GM19328 (cell line): ENCODE results near the gene HEXIM1.

Source experiments
- ATAC-seq: cut with Tn5 transposase; IDR thresholded peaks from one replicate; pipeline ENCODE4 v1.9.1; 2021; ENCODE audit warnings: mild to moderate bottlenecking, moderate library complexity; ENCODE audit not compliant: unreplicated experiment

Gene HEXIM1

DNA sequence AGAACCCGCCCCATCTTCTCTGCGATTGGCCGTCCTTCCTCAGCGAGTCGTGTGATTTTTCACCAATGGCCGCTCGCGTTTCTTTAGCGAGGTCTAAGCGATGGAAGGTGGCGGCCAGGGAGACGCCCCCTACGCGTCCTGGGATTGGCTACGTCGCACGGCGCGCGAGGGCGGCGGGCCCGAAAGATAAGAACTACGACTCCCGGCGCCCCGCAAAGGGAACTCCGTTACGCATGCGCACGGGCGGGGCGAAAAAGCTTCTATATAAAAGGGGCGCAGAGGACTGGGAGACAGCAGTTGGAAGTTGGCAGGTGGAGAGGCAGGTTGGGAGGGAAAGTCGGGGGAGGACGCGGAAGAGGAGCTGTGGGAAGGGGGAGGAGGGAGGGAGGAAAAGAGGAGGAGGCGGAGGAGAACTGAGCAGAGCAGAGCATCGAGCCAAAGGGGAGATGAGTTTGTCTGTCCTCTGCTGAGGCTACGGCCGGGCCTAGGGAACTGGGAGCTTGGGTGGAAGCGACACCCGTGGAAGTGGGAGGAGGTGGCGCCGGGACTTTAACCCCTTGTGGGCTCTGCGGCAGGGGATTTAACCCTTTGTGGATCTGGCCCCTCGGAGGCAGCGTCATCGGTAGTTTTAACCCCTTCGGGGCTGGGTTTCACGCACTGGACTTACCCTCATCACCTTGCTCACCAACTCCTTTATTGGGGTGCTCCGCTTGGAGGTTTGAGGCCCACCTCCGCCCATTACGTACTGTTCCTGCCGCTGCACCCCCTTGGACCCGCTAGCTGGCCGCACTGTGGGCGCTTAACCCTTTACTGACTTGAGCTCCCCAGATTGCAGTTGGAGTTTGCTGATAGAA, at the start of gene HEXIM1:
Gene HEXIM1, plus strand, starts transcription at position 293 of the 854 bp plus-strand sequence. CDS start 716 bp downstream, outside the sequence.
- ATAC-seq, result peak; percentile 70

DNA sequence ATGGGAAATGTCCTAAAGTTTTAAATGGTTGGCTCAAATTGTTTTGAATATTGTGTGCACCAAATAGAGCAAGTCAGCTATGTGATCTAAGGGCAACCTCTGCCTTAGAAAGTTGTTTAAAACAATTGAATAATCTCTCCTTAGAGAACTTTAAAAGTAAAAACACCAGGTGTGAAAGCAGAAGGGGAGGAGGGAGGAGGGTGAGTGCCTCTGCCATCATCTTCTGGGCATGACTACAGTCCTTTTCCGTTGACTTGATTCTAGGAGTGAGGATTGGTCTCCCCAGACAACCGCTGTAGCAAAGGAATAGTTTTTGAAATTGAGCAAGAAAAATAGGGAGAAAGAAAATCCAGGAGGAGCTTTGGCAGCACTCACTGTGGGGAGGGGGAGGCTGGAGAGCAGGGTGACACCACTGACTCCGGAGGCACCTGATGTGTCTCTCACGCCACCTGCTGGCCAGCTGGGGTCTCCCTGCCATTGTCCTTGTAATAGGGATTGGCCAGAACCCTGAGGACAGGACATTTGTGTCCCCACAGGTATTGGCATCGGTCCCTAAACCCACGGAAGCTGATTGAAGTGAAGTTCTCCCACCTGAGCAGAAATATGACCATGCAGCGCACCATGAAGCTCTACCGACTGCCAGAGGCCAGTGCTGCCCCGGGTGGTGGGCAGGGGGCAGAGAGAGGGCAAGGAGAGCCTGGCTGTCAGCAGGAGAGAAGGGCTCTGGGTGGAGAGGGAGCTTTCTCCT, 49.2 kb upstream of the HEXIM1 start:
- ATAC-seq, result no peak

DNA sequence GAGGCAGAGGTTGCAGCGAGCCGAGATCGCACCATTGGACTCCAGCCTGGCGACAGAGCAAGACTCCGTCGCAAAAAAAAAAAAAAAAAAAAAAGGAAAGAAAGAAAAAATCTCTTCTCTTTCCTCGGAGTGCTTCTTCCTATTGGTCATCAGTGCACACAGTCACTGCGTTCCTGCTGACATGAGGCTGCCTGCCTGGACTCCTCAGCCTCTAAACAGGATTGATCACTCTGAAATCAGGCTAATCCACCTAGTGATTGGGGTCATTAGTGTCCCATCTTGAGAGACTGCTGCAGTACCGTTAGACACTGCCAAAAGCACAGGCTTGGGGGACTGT, 46.8 kb upstream of the HEXIM1 start:
- ATAC-seq, result no peak

- ATAC-seq, result no peak
Observed at GRCh38 chr17:45101883-45102811, 46.1 kb upstream of the HEXIM1 start.

GRCh38 chr17:45102856-45103255, 45.4 kb upstream of the HEXIM1 start:
- no peak for ATAC-seq

DNA sequence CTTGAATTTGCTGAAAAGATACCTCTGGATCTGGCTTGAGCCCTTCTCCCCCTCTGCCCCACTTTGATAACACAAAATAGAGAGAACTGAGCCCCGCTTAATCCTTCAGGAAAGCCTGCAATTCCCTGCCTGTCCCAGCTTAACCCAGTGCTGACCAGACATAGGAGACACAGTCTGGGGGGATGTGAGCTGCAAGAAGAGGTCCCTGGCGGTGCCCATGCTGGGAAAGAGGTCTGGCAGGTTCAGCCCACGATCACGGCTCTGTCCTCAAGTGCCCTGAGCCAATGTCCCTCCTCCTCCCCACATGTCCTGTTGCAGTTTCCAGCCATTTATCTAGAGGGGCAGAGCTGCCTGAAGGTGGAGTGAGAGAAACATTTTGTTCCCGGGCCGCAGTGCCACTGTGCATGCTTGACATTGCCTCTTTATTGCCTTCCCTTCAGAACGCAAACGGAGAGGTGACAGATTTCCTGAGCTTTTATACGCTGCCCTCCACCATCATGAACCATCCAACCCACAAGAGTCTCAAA, 44.9 kb upstream of the HEXIM1 start:
- ATAC-seq, result no peak

GRCh38 chr17:45104029-45104428, 44.2 kb upstream of the HEXIM1 start:
- ATAC-seq, result no peak

DNA sequence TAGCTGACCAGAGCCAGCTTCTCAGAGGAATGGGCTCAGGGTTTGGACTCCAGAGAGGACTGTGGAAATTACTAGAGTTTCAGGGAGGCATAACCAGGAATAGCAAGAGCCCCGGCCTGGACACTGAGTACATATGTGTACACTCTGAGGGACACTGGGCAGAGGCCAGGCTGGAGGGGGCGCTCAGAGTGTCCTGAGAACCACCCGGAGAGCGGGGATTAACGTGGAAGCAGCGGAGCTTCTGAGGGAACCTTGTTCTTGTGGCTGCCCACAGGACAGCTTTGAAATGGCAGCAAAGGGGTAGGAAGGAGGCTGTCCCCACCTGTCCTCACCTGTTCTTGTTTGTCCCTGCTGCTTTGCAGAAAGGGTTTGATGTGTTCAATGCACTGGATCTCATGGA, 43.8 kb upstream of the HEXIM1 start:
- no peak for ATAC-seq

DNA sequence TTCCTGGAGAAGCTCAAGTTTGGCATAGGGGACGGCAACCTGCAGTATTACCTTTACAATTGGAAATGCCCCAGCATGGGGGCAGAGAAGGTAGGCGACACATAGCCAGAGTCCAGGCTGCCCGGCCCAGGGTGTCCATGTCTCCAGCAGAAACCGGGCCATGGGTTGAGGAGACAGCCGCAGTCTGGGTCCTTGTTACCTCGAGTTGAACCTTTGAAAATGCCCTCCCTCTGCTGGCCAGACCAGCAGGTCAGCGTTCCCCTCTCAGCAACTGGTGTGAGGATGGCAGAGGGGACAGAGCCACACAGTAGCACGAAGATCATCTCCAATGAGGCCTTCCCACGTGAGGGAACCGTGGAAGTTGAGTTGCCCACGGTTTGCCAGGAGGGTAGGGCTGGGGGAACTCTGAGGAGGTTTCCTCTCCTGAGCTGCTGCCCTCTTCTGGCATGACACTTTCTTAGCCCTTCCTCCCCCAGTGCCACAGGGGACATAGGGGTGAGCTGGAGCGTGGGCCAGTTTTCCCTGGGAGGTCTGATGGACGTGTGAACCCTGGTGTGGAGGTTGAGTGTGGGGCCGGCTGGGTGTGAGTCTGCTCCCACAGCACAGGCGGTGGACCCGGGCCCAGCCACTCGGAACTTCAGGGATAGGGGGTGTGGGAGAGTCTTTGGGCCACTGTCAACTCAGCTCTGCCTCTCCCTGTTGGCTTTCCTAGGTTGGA, 43.2 kb upstream of the HEXIM1 start:
- no peak for ATAC-seq

- no peak for ATAC-seq
Observed at GRCh38 chr17:45106096-45106495, 42.2 kb upstream of the HEXIM1 start.

DNA sequence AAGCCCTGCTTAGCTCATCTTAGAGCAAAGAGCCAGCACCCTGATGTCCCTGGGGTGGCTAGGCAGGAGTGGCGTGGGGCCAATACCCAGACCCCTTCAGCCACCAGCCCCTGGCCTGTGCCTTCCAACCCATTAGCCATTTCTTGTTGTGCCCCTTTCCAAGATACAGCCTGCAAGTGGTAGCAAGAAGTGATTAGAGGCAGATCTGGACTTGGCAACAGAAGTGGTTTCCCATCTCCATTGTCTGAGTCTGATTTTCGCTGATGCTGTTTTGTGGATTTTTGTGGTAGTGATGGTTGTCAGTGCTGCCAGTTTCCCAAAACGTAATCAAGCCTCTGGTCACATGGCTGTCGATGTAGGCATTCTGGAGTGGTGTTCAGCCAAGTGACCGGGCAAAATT, 41.7 kb upstream of the HEXIM1 start:
- ATAC-seq, result no peak

DNA sequence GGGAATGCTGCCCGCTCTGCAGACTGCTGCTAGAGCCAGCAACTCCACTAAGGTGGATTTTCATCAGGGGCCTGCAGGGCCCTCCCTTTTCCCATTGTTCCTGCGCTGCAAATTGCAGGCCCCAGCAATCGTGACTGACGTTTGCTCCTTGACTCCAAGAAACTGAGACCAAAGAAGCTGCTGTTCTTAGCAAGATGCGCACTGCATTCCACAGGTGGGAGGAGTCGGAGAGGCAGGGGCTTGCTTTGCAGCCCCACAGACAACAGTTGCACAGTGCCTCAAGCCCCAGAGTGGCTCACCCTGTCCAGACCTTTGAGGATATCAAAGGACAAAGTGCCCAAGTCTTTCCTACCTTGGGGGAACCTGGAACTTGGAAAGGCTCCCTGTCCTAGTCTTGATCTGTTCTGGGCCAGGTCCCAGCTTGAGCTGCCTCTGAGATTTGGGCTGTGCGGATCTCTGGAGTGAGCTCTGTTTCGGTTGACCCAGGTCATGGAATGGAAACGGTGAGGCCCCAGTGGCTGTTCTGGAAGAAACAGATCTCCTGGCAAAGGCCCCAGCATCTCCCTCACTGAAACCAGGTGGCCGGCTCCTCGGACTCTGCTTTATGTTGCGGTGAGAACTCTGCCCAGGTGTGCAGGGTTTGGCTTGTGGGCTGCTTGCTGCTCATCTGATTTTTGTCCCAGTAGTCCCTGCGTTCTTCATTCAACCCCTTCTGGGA, 40.8 kb upstream of the HEXIM1 start:
- no peak for ATAC-seq

GRCh38 chr17:45108051-45108450, 40.2 kb upstream of the HEXIM1 start:
- no peak for ATAC-seq

DNA sequence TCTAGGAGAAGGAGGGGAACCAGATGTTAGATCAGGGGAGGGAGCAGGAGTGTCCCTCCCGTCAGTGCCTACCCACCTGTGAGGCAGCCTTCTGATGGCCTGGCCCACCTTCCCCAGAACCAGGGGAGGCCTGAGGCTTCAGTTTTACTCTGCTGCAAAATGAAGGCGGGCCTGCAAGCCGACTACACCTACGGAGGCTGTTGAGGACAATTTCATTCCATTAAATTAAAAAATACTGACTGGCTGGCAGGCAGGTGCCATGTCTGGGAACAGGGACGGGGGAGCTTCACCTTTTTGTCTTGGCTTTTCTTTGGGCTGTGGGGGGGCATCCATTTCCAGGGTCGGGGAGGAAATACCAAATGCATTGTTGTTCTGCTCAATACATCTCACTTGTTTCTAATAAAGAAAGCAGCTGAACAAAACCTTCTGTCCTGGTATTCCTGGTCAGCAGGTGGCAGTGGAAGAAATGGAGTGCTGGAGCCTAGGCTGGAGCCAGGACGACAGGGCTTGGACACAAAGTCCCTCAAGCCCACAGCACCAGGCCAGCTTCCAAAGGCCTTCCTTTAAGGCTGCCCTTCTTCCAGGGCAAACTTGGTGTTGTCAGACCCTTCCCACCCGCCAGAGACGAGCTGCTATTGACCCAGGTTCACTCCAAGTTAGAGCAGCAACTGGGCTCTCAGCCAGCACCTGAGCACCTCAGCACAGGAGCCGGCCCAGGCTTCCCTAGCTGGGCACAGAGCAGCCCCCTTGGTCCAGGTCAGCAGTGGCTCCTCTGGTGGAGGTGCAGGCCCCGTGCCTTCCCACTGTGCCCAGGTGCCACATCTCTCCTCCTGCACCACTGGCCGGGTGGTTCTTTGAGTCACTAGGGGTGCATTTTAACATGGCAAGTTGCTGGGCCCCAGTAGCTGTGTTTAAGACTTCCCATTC, 39.4 kb upstream of the HEXIM1 start:
- ATAC-seq, result no peak

DNA sequence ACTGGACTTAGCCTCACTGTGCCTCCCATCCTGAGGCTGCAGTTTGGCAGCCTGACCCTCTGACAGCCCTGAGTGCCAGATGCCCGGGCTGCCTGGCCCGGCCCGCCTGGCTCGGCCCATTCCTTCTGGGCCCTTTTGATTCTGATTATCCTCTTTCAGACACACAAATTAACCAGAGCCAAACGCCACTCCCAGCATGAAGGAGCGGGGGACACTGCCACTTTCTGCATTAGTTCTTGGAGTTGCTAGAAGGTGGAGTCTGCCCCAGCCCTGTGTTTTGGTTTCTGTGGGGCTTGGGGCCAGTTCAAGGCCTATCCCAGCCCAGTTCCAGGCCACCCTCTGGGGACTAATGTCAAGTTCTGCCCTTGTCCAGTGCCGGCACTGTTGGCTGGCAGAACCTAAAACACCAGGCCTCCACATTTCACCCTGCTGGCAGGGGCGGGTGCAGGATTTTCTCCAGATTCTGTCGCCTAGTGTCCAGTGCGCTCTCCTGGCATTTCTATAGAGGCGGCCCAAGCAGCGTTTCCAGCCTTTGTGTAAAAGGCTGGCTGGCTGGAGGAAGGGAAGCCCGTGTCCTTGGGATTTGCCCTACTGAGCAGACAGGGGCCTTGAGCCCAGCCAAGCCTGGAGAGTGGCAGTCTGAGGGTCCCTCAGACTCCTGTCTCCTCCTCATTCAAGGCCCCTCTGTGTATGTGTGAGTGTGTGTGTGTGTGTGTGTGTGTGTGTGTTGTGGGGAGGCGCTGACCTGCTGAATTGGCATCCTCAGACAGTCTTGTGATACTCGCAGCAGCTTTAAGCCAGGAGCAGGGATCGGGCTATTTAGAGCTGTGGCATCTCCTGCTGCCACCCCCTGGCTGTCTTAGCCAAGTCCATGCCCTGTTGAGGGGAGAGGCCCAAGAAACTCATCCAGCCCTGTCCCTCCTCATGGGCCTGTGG, 37.3 kb upstream of the HEXIM1 start:
- ATAC-seq, result no peak

DNA sequence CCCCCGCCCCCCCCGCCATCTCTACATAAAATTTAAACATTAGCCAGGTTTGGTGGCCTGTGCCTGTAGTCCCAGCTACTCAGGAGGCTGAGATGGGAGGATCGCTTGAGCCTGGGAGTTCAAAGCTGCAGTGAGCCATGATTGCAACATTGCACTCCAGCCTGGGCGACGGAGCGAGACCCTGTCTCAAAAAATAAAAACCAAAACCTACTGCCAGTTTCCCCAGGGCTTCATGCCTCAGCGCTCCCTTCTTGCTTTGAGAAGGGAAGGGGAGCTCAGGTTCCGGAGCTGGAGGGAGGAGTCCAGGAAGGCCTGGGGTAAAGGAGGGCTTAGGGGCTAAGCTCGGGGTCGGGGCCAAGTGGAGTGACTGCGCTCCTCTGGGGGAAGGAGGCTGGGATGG, 36.4 kb upstream of the HEXIM1 start:
- ATAC-seq, result no peak

- ATAC-seq, result no peak
Observed at GRCh38 chr17:45112559-45113423, 35.5 kb upstream of the HEXIM1 start.
